Osteoblast (primary cell): ENCODE measurements around the gene FHIT. TPM values are rescaled to one million over a fixed set of nuclear protein-coding genes. Genes with fewer than 3 reads are reported as not detected.

Experiments
- DNase-seq: peaks from one replicate; pipeline ENCODE4 v3.0.0; 2011; ENCODE audit warnings: low spot score, mixed read lengths; ENCODE audit not compliant: insufficient read length; ENCODE audit errors: missing footprints
- H2AFZ ChIP-seq: 2 replicates; pipeline ENCODE4 v1.6.0; 2011; ENCODE audit warnings: mild to moderate bottlenecking, low read length
- H3K27ac ChIP-seq: 2 replicates; pipeline ENCODE4 v1.5.1; 2011; ENCODE audit warnings: mild to moderate bottlenecking, low read depth, low read length, moderate library complexity
- H3K27me3 ChIP-seq: 2 replicates; pipeline ENCODE4 v1.6.0; 2012; ENCODE audit warnings: mild to moderate bottlenecking, control low read depth, inconsistent platforms, low read length, moderate library complexity; ENCODE audit not compliant: insufficient read depth
- H3K36me3 ChIP-seq: 2 replicates; pipeline ENCODE4 v1.5.1; 2011; ENCODE audit warnings: mild to moderate bottlenecking, low read length, control low read depth, moderate library complexity; ENCODE audit not compliant: insufficient read depth
- H3K4me1 ChIP-seq: 2 replicates; pipeline ENCODE4 v1.5.1; 2011; ENCODE audit warnings: mild to moderate bottlenecking, low read length, control low read depth, moderate library complexity; ENCODE audit not compliant: insufficient read depth
- H3K4me2 ChIP-seq: 2 replicates; pipeline ENCODE4 v1.6.0; 2011; ENCODE audit warnings: mild to moderate bottlenecking, low read length; ENCODE audit not compliant: insufficient read depth
- H3K4me3 ChIP-seq: fragments of 200-600 bp; sonication (generic); 3 replicates; pipeline ENCODE4 v1.5.1; 2012; ENCODE audit warnings: mild to moderate bottlenecking, low read length, inconsistent platforms; ENCODE audit not compliant: insufficient read depth
- H3K79me2 ChIP-seq: 2 replicates; pipeline ENCODE4 v1.6.0; 2012; ENCODE audit warnings: mild to moderate bottlenecking, low read length, control low read depth, inconsistent platforms; ENCODE audit not compliant: insufficient read depth
- H3K9me3 ChIP-seq: 2 replicates; pipeline ENCODE4 v1.5.1; 2011; ENCODE audit warnings: low read depth, low read length, control low read depth
- H4K20me1 ChIP-seq: 2 replicates; pipeline ENCODE4 v1.6.0; 2012; ENCODE audit warnings: mild to moderate bottlenecking, low read length, control low read depth; ENCODE audit not compliant: insufficient read depth
- total RNA-seq: library from RNA; depleted of rRNA; stranded (reverse); fragments of >200 nt; gene quantifications from 2 replicates; pipeline ENCODE4 v1.2.3, GENCODE V29; 2012
- TF ChIP-seq, protein P1 (sequence below): IDR thresholded peaks from 2 replicates; pipeline ENCODE4 v1.5.1; 2011; ENCODE audit warnings: mild to moderate bottlenecking, low read depth, low read length, moderate library complexity; ENCODE audit errors: extremely low read depth

FHIT gene
- total RNA-seq, 1 donor = 3.3 TPM

DNA sequence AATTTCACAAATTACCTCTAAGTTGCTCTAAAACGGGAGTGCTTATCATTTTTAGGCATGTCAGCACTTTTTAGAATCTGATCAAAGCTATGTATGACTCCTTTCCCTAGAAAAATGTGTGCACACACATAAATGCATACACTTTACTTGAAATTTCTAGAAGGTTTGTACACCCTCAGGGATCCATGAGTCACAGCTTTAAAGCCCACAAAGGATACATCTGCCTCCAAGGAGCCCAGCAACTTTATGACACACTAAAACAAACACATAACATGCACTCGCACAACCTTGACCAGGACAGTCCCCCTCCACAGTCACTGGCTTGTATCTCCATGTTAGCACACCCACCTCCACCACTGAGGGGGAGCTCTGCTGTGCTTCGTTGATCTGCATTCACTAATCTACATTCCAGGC lies 1479.5 kb downstream of the FHIT start:
- DNase-seq = peak; percentile 72
- H3K36me3 ChIP-seq = no peaks in the 10 kb centered on the region
- no peaks in the 10 kb centered on the region for H3K79me2 ChIP-seq
- no peaks in the 10 kb centered on the region for H3K27me3 ChIP-seq
- H3K4me2 ChIP-seq = peak overlapping the region; percentile 20
- no peak overlapping the region for H2AFZ ChIP-seq
- H3K27ac ChIP-seq = peak overlapping the region; percentile 72
- H4K20me1 ChIP-seq = no peaks in the 10 kb centered on the region
- H3K4me1 ChIP-seq = peaks cover 34% of the 10 kb centered on the region
- no peak overlapping the region for H3K4me3 ChIP-seq
- no peaks in the 10 kb centered on the region for H3K9me3 ChIP-seq
- TF ChIP-seq, protein P1, sequence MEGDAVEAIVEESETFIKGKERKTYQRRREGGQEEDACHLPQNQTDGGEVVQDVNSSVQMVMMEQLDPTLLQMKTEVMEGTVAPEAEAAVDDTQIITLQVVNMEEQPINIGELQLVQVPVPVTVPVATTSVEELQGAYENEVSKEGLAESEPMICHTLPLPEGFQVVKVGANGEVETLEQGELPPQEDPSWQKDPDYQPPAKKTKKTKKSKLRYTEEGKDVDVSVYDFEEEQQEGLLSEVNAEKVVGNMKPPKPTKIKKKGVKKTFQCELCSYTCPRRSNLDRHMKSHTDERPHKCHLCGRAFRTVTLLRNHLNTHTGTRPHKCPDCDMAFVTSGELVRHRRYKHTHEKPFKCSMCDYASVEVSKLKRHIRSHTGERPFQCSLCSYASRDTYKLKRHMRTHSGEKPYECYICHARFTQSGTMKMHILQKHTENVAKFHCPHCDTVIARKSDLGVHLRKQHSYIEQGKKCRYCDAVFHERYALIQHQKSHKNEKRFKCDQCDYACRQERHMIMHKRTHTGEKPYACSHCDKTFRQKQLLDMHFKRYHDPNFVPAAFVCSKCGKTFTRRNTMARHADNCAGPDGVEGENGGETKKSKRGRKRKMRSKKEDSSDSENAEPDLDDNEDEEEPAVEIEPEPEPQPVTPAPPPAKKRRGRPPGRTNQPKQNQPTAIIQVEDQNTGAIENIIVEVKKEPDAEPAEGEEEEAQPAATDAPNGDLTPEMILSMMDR = no peak

DNA sequence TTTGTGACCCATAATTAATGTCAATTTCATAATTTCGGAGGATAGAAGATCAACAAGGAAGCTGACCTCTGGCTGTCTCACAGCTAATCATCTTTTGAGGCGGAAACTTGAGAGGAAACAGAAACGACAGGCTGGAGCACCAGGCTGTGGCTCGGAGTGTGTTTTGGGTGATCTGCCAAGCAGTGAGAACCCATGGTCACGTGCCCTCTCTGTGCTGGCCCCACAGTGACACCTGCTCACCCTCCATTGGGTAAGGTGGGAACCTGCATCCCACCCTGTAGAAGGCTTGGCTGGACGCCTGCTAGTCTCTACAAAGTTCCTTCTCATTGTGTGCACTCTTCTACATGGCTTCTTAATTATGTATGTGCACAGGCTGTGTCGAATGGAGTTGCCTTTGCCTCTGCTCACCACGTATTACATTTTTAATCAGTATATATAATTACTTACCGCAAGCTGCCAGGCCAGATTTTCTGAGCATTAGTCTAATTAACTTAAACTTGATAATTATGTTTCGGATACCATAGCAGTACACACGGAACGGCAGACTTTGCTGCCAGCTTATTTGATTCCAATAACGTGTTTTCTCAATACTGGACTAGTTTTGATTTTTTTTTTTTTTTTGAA lies 1482.0 kb downstream of the FHIT start:
- TF ChIP-seq, protein P1 = no peak
- no peaks in the 10 kb centered on the region for H3K27me3 ChIP-seq
- H3K79me2 ChIP-seq = no peaks in the 10 kb centered on the region
- no peak overlapping the region for H2AFZ ChIP-seq
- H3K4me2 ChIP-seq = no peak overlapping the region
- H3K4me1 ChIP-seq = peaks cover 36% of the 10 kb centered on the region
- H4K20me1 ChIP-seq = no peaks in the 10 kb centered on the region
- DNase-seq = no peak
- no peak overlapping the region for H3K27ac ChIP-seq
- no peaks in the 10 kb centered on the region for H3K9me3 ChIP-seq
- no peak overlapping the region for H3K4me3 ChIP-seq
- no peaks in the 10 kb centered on the region for H3K36me3 ChIP-seq

DNA sequence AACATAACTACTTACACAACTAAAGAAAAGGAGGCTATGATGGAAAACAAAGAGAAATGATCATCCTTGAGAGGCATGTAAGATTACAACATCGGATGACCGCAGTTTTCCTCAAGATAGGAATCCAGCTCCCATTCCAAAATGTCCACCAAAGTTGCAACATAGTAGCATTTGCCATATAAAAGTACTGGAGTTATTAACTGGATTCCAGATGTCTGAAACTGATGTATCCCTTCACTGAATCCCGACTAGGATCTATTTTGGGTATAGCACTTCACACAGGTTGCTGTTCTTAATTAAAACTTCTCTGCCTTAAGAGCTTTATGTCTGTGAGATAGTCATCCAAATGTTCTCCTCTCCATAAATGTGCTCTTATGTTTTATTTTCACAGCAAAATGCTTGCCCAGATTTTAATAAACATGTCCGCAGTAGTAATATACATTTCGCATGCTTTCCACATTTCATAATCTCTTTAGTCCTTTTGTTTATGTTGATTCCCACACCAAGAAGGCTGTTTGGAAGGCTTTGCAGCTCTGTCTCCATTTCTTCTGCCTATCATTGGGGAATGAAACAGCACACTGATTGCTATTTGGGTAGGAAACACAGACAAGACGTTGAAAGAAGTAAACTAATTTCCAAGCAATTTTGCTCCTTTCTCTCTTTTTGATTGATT lies 1484.9 kb downstream of the FHIT start:
- Histone ChIP-seq H3K4me3 (no peak overlapping the region), H3K9me3 (no peaks in the 10 kb centered on the region), H2AFZ (peak overlapping the region; percentile 11), H3K27ac (peak overlapping the region; percentile 9), H4K20me1 (no peaks in the 10 kb centered on the region), H3K4me2 (no peak overlapping the region), H3K27me3 (no peaks in the 10 kb centered on the region), H3K79me2 (no peaks in the 10 kb centered on the region), H3K4me1 (peaks cover 26% of the 10 kb centered on the region), H3K36me3 (no peaks in the 10 kb centered on the region)
- DNase-seq = peak; percentile 86
- TF ChIP-seq, protein P1 = no peak

DNA sequence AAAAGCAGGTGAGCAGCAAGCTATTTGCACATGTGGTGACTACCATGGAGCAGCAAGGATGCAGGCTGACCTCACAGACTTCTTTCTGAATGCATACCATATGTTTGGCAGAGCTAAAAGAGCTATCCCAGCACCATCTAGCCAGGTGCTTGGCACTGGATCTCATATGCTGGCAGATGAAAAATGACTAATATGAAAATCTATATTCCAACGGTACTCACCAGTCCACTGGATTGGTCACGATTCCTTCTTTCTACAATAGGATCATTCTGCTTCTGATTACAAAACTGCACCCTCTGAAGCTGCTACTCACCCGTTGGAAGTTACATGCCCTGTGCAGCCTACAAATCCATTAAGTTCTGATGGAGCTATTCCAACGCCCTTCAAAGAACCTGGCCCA lies 1487.1 kb downstream of the FHIT start:
- no peaks in the 10 kb centered on the region for H3K27me3 ChIP-seq
- H3K27ac ChIP-seq = no peak overlapping the region
- peaks cover 24% of the 10 kb centered on the region for H3K4me1 ChIP-seq
- no peaks in the 10 kb centered on the region for H4K20me1 ChIP-seq
- DNase-seq = peak; percentile 41
- no peaks in the 10 kb centered on the region for H3K79me2 ChIP-seq
- H2AFZ ChIP-seq = no peak overlapping the region
- H3K4me3 ChIP-seq = no peak overlapping the region
- no peaks in the 10 kb centered on the region for H3K36me3 ChIP-seq
- TF ChIP-seq, protein P1 = no peak
- no peaks in the 10 kb centered on the region for H3K9me3 ChIP-seq
- H3K4me2 ChIP-seq = no peak overlapping the region
